SK-N-SH treated with all-trans-retinoic acid at 6 μM for 48 hours (cell line): ENCODE data around the gene LGALS13.

Source experiments
- ATAC-seq: fragments of 200-7000 bp; cut with Tn5 transposase; 3 replicates; pipeline ENCODE4 v1.9.1; 2020; ENCODE audit warnings: mild to moderate bottlenecking, moderate library complexity
- ARNTL ChIP-seq: fragments of 450-650 bp; formaldehyde crosslinking; IDR thresholded peaks from 2 replicates; pipeline ENCODE4 v1.5.0; 2020; ENCODE audit warnings: low read depth, mild to moderate bottlenecking, moderate library complexity, borderline replicate concordance
- BACH2 ChIP-seq: fragments of 250-450 bp; sonication (Bioruptor Pico); IDR thresholded peaks from 2 replicates; pipeline ENCODE4 v1.9.0; 2021; ENCODE audit warnings: mild to moderate bottlenecking, borderline replicate concordance
- CSDC2 ChIP-seq: fragments of 250-450 bp; sonication (Bioruptor Pico); IDR thresholded peaks from 2 replicates; pipeline ENCODE4 v1.5.0; 2020; ENCODE audit warnings: mild to moderate bottlenecking, moderate library complexity
- CSRNP3 ChIP-seq: fragments of 250-450 bp; sonication (Bioruptor Pico); IDR thresholded peaks from 2 replicates; pipeline ENCODE4 v1.5.1; 2021; ENCODE audit warnings: mild to moderate bottlenecking, moderate library complexity
- ESRRG ChIP-seq: fragments of 250-450 bp; sonication (Bioruptor Pico); IDR thresholded peaks from 2 replicates; pipeline ENCODE4 v1.6.1; 2021; ENCODE audit warnings: mild to moderate bottlenecking
- ISL1 ChIP-seq: fragments of 250-450 bp; sonication (Bioruptor Pico); IDR thresholded peaks from 2 replicates; pipeline ENCODE4 v2.1.2; 2022; ENCODE audit warnings: mild to moderate bottlenecking, moderate library complexity
- OSR1 ChIP-seq: fragments of 250-450 bp; sonication (Bioruptor Pico); IDR thresholded peaks from 2 replicates; pipeline ENCODE4 v1.8.0; 2022; ENCODE audit warnings: moderate library complexity, mild to moderate bottlenecking, inconsistent platforms
- PPARA ChIP-seq: fragments of 250-450 bp; sonication (Bioruptor Pico); IDR thresholded peaks from 2 replicates; pipeline ENCODE4 v1.5.0; 2020; ENCODE audit warnings: mild to moderate bottlenecking, borderline replicate concordance
- RARB ChIP-seq: fragments of 250-450 bp; sonication (Bioruptor Pico); IDR thresholded peaks from 2 replicates; pipeline ENCODE4 v1.8.0; 2021; ENCODE audit warnings: mild to moderate bottlenecking, moderate library complexity
- SNAI2 ChIP-seq: fragments of 250-450 bp; sonication (Bioruptor Pico); IDR thresholded peaks from 2 replicates; pipeline ENCODE4 v1.5.0; 2020; ENCODE audit warnings: mild to moderate bottlenecking, moderate library complexity
- TCF4 ChIP-seq: fragments of 250-450 bp; sonication (Bioruptor Pico); IDR thresholded peaks from 2 replicates; pipeline ENCODE4 v1.8.0; 2021; ENCODE audit warnings: mild to moderate bottlenecking, moderate library complexity, borderline replicate concordance
- TOX ChIP-seq: fragments of 250-450 bp; sonication (Bioruptor Pico); IDR thresholded peaks from 2 replicates; pipeline ENCODE4 v1.8.0; 2021; ENCODE audit warnings: mild to moderate bottlenecking, moderate library complexity, borderline replicate concordance
- TSHZ2 ChIP-seq: fragments of 250-450 bp; sonication (Bioruptor Pico); IDR thresholded peaks from 2 replicates; pipeline ENCODE4 v1.5.0; 2020; ENCODE audit warnings: mild to moderate bottlenecking, moderate library complexity
- ZC3H10 ChIP-seq: fragments of 250-450 bp; sonication (Bioruptor Pico); IDR thresholded peaks from 2 replicates; pipeline ENCODE4 v1.5.1; 2021; ENCODE audit warnings: mild to moderate bottlenecking, moderate library complexity
- ZFP3 ChIP-seq: fragments of 250-450 bp; sonication (Bioruptor Pico); IDR thresholded peaks from 2 replicates; pipeline ENCODE4 v1.5.0; 2020; ENCODE audit warnings: mild to moderate bottlenecking, moderate library complexity
- ZFP30 ChIP-seq: fragments of 450-650 bp; formaldehyde crosslinking; IDR thresholded peaks from 2 replicates; pipeline ENCODE4 v1.5.0; 2022; ENCODE audit warnings: mild to moderate bottlenecking, moderate library complexity
- ZNF565 ChIP-seq: fragments of 450-650 bp; formaldehyde crosslinking; conservative IDR thresholded peaks from 2 replicates; pipeline ENCODE4 v1.5.0; 2020; ENCODE audit warnings: low read depth, mild to moderate bottlenecking, moderate library complexity
- ZNF70 ChIP-seq: fragments of 450-650 bp; formaldehyde crosslinking; IDR thresholded peaks from 2 replicates; pipeline ENCODE4 v1.5.0; 2020; ENCODE audit warnings: mild to moderate bottlenecking, moderate library complexity
- ZNF8 ChIP-seq: fragments of 450-650 bp; formaldehyde crosslinking; IDR thresholded peaks from 2 replicates; pipeline ENCODE4 v1.5.0; 2020; ENCODE audit warnings: mild to moderate bottlenecking, moderate library complexity
- TF ChIP-seq, protein P1 (sequence below): fragments of 250-450 bp; sonication (Bioruptor Pico); IDR thresholded peaks from 2 replicates; pipeline ENCODE4 v1.5.1; 2020; ENCODE audit warnings: low read depth, mild to moderate bottlenecking, moderate library complexity
- TF ChIP-seq, protein P2 (sequence below): fragments of 250-450 bp; sonication (Bioruptor Pico); IDR thresholded peaks from 2 replicates; pipeline ENCODE4 v1.8.0; 2020; ENCODE audit warnings: mild to moderate bottlenecking, moderate library complexity, borderline replicate concordance

LGALS13 gene

GRCh38 chr19:39602224-39602623 lies at the start of gene LGALS13:
Gene LGALS13, plus strand, starts transcription at chr19:39602524. Its CDS starts 45 bp downstream, at chr19:39602569.
- TF ChIP-seq OSR1 (CRISPR knock-in tag): no peak
- no peak for TF ChIP-seq ZFP30 (CRISPR knock-in tag)
- TF ChIP-seq ZFP3 (CRISPR knock-in tag): no peak
- no peak for TF ChIP-seq CSRNP3
- TF ChIP-seq, protein P1, sequence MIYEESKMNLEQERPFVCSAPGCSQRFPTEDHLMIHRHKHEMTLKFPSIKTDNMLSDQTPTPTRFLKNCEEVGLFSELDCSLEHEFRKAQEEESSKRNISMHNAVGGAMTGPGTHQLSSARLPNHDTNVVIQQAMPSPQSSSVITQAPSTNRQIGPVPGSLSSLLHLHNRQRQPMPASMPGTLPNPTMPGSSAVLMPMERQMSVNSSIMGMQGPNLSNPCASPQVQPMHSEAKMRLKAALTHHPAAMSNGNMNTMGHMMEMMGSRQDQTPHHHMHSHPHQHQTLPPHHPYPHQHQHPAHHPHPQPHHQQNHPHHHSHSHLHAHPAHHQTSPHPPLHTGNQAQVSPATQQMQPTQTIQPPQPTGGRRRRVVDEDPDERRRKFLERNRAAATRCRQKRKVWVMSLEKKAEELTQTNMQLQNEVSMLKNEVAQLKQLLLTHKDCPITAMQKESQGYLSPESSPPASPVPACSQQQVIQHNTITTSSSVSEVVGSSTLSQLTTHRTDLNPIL (CRISPR knock-in tag): no peak
- TF ChIP-seq ARNTL: no peak
- no peak for TF ChIP-seq ISL1
- TF ChIP-seq CSDC2 (CRISPR knock-in tag): no peak
- TF ChIP-seq TCF4 (CRISPR knock-in tag): no peak
- TF ChIP-seq ZNF565 (CRISPR knock-in tag): no peak
- TF ChIP-seq RARB (CRISPR knock-in tag): no peak
- TF ChIP-seq BACH2 (CRISPR knock-in tag): no peak
- no peak for TF ChIP-seq ZC3H10
- TF ChIP-seq PPARA (CRISPR knock-in tag): no peak
- TF ChIP-seq TOX: no peak
- TF ChIP-seq, protein P2, sequence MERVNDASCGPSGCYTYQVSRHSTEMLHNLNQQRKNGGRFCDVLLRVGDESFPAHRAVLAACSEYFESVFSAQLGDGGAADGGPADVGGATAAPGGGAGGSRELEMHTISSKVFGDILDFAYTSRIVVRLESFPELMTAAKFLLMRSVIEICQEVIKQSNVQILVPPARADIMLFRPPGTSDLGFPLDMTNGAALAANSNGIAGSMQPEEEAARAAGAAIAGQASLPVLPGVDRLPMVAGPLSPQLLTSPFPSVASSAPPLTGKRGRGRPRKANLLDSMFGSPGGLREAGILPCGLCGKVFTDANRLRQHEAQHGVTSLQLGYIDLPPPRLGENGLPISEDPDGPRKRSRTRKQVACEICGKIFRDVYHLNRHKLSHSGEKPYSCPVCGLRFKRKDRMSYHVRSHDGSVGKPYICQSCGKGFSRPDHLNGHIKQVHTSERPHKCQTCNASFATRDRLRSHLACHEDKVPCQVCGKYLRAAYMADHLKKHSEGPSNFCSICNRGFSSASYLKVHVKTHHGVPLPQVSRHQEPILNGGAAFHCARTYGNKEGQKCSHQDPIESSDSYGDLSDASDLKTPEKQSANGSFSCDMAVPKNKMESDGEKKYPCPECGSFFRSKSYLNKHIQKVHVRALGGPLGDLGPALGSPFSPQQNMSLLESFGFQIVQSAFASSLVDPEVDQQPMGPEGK (CRISPR knock-in tag): no peak

DNA sequence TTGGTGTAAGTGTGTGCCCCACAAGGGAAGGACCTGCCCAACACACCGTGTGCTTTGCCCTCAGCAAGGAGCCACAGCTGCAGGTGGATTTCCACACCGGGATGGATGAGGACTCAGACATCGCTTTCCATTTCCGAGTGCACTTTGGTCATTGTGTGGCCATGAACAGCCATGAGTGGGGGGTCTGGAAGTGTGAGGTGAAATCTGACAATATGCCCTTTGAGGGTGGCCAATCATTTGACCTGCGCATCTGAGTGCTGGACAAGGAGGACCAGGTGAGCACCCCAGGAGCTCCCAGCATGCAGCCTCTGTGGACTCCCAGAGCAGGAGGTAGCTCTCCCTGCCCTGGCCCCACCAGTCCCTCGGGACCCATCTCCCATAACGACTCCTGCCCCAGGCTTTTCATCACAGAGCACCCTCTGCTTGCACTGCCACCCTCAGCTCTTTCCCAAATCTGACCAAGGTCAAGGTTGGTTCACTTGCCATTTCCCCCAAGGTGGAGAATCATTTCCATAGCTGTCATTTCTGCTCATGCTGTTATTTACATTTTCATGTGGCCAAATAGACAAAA lies 49.2 kb upstream of the LGALS13 start:
- TF ChIP-seq ZNF70 (CRISPR knock-in tag): no peak
- no peak for TF ChIP-seq ZNF8
- TF ChIP-seq ESRRG (CRISPR knock-in tag): no peak
- TF ChIP-seq ZFP30 (CRISPR knock-in tag): no peak
- no peak for TF ChIP-seq TSHZ2
- no peak for TF ChIP-seq OSR1 (CRISPR knock-in tag)
- TF ChIP-seq SNAI2 (CRISPR knock-in tag): no peak
- TF ChIP-seq, protein P1 (CRISPR knock-in tag): no peak
- no peak for TF ChIP-seq PPARA (CRISPR knock-in tag)
- no peak for TF ChIP-seq RARB (CRISPR knock-in tag)
- TF ChIP-seq CSDC2 (CRISPR knock-in tag): no peak
- ATAC-seq: no peak

More at GRCh38 chr19:39602224-39602623, at the start of gene LGALS13:
- no peak for ATAC-seq

DNA sequence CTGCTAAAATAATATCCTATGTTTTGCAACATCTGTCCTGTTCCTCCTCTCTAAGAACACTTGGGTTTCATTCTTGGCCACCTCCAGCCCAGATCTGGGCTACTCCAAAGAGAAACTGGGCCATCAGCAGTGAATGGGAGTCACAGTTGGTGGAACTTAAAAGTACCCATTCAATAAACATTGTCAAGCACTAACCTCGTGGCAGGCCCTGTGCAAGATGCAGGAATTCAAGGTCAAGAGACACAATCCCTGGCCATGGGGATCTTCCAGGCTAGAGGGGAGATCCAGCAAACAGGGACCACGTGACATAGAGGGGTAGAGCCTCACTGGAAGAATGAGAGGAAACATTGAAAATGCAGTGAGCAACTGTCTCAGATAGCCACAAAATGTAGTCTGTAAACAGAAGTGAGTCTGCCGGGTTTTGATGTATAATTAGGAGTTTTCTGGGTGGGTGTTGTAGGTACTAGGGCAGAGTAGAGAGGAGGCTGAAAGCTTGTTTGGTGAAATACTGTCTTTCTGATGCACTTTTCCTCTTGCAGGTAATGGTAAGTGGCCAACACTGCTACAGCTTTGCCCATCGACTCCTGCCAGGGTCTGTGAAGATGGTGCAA lies 47.5 kb upstream of the LGALS13 start:
- TF ChIP-seq ZFP3 (CRISPR knock-in tag) (peak; percentile 80), CSDC2 (CRISPR knock-in tag) (no peak)
- no peak for ATAC-seq
